Measurements from ENCODE around the gene SEMA3C.

Gene SEMA3C

GRCh38 chr7:80918399-80918798 is 452 bp downstream of the SEMA3C start:
- no peak for DNase-seq (ENCODE audit: low read depth in 1 of 2, low spot score in 1 of 2)
- H3K27me3 ChIP-seq (ENCODE audit: insufficient read depth, poor library complexity, severe bottlenecking) = peaks cover 47% of the 10 kb centered on the region
- peak overlapping the region; percentile 51 for H3K4me3 ChIP-seq (replicated peaks; ENCODE audit: insufficient read depth, low read length)
- no peak overlapping the region for H3K27ac ChIP-seq (replicated peaks)
- TF ChIP-seq REST (IDR thresholded peaks at IDR 0.05; ENCODE audit: insufficient replicate concordance, low read depth) (no peak), POLR2AphosphoS5 (IDR thresholded peaks at IDR 0.05; ENCODE audit: low read depth) (no peak), GABPA (IDR thresholded peaks at IDR 0.05; ENCODE audit: low read depth) (no peak), SPI1 (IDR thresholded peaks at IDR 0.05; ENCODE audit: borderline replicate concordance, low read depth) (no peak), CTCF (IDR thresholded peaks at IDR 0.05; ENCODE audit: insufficient read depth, low read length) (no peak)

GRCh38 chr7:80916770-80917741 is 1.8 kb downstream of the SEMA3C start:
- H3K4me3 ChIP-seq (replicated peaks; ENCODE audit: insufficient read depth, low read length) = no peak overlapping the region
- no peak overlapping the region for H3K27ac ChIP-seq (replicated peaks)
- DNase-seq (ENCODE audit: low read depth in 1 of 2, low spot score in 1 of 2) = no peak
- TF ChIP-seq POLR2AphosphoS5 (IDR thresholded peaks at IDR 0.05; ENCODE audit: low read depth) (no peak), SPI1 (IDR thresholded peaks at IDR 0.05; ENCODE audit: borderline replicate concordance, low read depth) (no peak), CTCF (IDR thresholded peaks at IDR 0.05; ENCODE audit: insufficient read depth, low read length) (no peak), GABPA (IDR thresholded peaks at IDR 0.05; ENCODE audit: low read depth) (no peak), REST (IDR thresholded peaks at IDR 0.05; ENCODE audit: insufficient replicate concordance, low read depth) (no peak)
- H3K27me3 ChIP-seq (ENCODE audit: insufficient read depth, poor library complexity, severe bottlenecking) = peaks cover 39% of the 10 kb centered on the region

GRCh38 chr7:80910228-80910627 is 8.6 kb downstream of the SEMA3C start:
- Histone ChIP-seq H3K4me3 (replicated peaks; ENCODE audit: insufficient read depth, low read length) (no peak overlapping the region), H3K27ac (replicated peaks) (no peak overlapping the region)
- TF ChIP-seq REST (IDR thresholded peaks at IDR 0.05; ENCODE audit: insufficient replicate concordance, low read depth) (no peak), GABPA (IDR thresholded peaks at IDR 0.05; ENCODE audit: low read depth) (no peak), CTCF (IDR thresholded peaks at IDR 0.05; ENCODE audit: insufficient read depth, low read length) (no peak), POLR2AphosphoS5 (IDR thresholded peaks at IDR 0.05; ENCODE audit: low read depth) (no peak), SPI1 (IDR thresholded peaks at IDR 0.05; ENCODE audit: borderline replicate concordance, low read depth) (no peak)

More at GRCh38 chr7:80910228-80910627, 8.6 kb downstream of the SEMA3C start:
- DNase-seq (ENCODE audit: low read depth in 1 of 2, low spot score in 1 of 2) = no peak
- peaks cover 4% of the 10 kb centered on the region for H3K27me3 ChIP-seq (ENCODE audit: insufficient read depth, poor library complexity, severe bottlenecking)
